Heart left ventricle (tissue), 16 donors: Measurements from ENCODE around the gene CCDC136. TPM values are rescaled to one million over a fixed set of nuclear protein-coding genes. Genes with fewer than 3 reads are reported as not detected.

Source experiments
- ATAC-seq, 4 donors: fragments of 200-7000 bp; cut with Tn5 transposase; one replicate each; pipeline ENCODE4 v1.9.1; 2020 to 2022; ENCODE audit warnings: moderate library complexity in 4 of 4, mild to moderate bottlenecking in 3 of 4, moderate number of reproducible peaks in 1 of 4
- DNase-seq, 5 donors: peaks; one replicate each; pipeline ENCODE4 v3.0.0-alpha.2; 2020
- H3K27ac ChIP-seq, 12 donors: fragments of 200-600 bp; sonication (generic) in 4 of 12; one replicate each; pipeline versions ENCODE4 v1.5.0 to v1.8.0; 2016 to 2022; ENCODE audit warnings: mild to moderate bottlenecking in 2 of 12
- H3K27me3 ChIP-seq, 9 donors: fragments of 200-600 bp; sonication (generic) in 2 of 9; one replicate each; pipeline versions ENCODE4 v1.5.1 to v1.8.0; 2016 to 2022; ENCODE audit warnings: mild to moderate bottlenecking in 3 of 9
- H3K36me3 ChIP-seq, 9 donors: fragments of 200-600 bp; sonication (generic) in 2 of 9; one replicate each; pipeline versions ENCODE4 v1.5.0 to v1.8.0; 2018 to 2022; ENCODE audit warnings: mild to moderate bottlenecking in 2 of 9
- H3K4me1 ChIP-seq, 12 donors: fragments of 200-600 bp; sonication (generic) in 4 of 12; one replicate each; pipeline versions ENCODE4 v1.5.0 to v1.8.0; 2016 to 2022; ENCODE audit warnings: mild to moderate bottlenecking in 3 of 12
- H3K4me3 ChIP-seq, 12 donors: fragments of 200-600 bp; sonication (generic) in 4 of 12; one replicate each; pipeline versions ENCODE4 v1.5.0 to v1.8.0; 2017 to 2022; ENCODE audit warnings: mild to moderate bottlenecking in 9 of 12, moderate library complexity in 4 of 12
- H3K9me3 ChIP-seq, 12 donors: fragments of 200-600 bp; sonication (generic) in 4 of 12; one replicate each; pipeline versions ENCODE4 v1.5.0 to v1.8.0; 2016 to 2022; ENCODE audit warnings: mild to moderate bottlenecking in 1 of 12
- CTCF ChIP-seq, 12 donors: fragments of 200-600 bp; sonication (generic) in 4 of 12; IDR thresholded peaks; one replicate each; pipeline versions ENCODE4 v1.5.0 to v1.8.0; 2018 to 2022; ENCODE audit warnings: antibody characterized with exemption in 12 of 12, mild to moderate bottlenecking in 5 of 12
- POLR2A ChIP-seq, 2 donors: fragments of 450-650 bp; IDR thresholded peaks; one replicate each; pipeline ENCODE4 v1.6.1; 2017; ENCODE audit warnings: antibody characterized with exemption in 2 of 2, mild to moderate bottlenecking in 2 of 2, moderate library complexity in 2 of 2
- WGBS, 4 donors: extraction: QIAGEN DNeasy Blood & Tissue Kit in 2 of 4; methylation state at CpG; one replicate each; pipeline versions ENCODE4 v1.1.5 to v1.1.7; 2013 to 2018; 5-methylcytosine and 5-hydroxymethylcytosine counted together
- intact Hi-C, 10 donors: fragments of 100-400 bp; cut with DNase I; formaldehyde crosslinking; loops; one replicate each; pipeline versions ENCODE4 v1.11.1 to v1.14.2; 2022
- polyA plus RNA-seq, 2 donors: library from polyadenylated mRNA; stranded (reverse); fragments of 200-250 nt; gene quantifications; one replicate each; pipeline ENCODE4 v1.2.3, GENCODE V29; 2013
- total RNA-seq, 9 donors: library from RNA; depleted of rRNA in 2 of 9; stranded (reverse); fragments of >200 nt in 2 of 9; fragmentation: NEBNext Ultra II Directional in 3 of 9; extraction: Animal tissue kit (Norgen Biotek cat#: 25700) in 3 of 9; gene quantifications; one replicate each; pipeline versions ENCODE4 v1.1.0 to v1.2.4, GENCODE V29; 2016 to 2023
- donor health status: ischemic (EF 13 %, LVEDD 7.1; RV severe dilation, severe dysfunction).
- donor health status: healthy with polysubstance abuse.
- donor health status: DM: no; HTN: yes; CAD: no.
- donor health status: DM: no; HTN: no; CAD: no.
- donor health status: ischemic (EF 25% LVEDD 6.9; RV normal size, moderate dysfunction).
- donor health status: ischemic (EF 25% LVEDD 5.7; RV mildly dilated, moderate dysfunction).
- donor health status: healthy.
- donor health status: DM: yes; HTN: yes; CAD: no.
- donor health status: ischemic (EF 35%, LVEDD 5.7; RV mildly dilated, moderate dysfunction).
- donor health status: nonischemic (EF 11% LVEDD 7.7; RV severe dilation, severe dysfunction).
- donor health status: DM: yes; HTN: yes; CAD: no.
- donor health status: PGD.
- donor health status: ischemic (EF 29% LVEDD 5.4; RV normal size, mild dysfunction).
- donor health status: nonischemic (EF 23%, LVEDD 6.1; RV moderate dilation, normal function).

CCDC136 gene
- total and polyA plus RNA-seq, 11 donors = 6.4 to 22.8 (median 10.4) TPM

- peaks cover 0 to 97% (median 83%) of the 10 kb centered on the region in 9 donors for H3K36me3 ChIP-seq
- H3K4me3 ChIP-seq = no peak overlapping the region
- no peaks in the 10 kb centered on the region for H3K27me3 ChIP-seq
- DNase-seq (no peak), ATAC-seq (no peak)
- TF ChIP-seq POLR2A (IDR thresholded peaks at IDR 0.05) = no peak
- no peak for TF ChIP-seq CTCF (IDR thresholded peaks at IDR 0.05)
- H3K4me1 ChIP-seq = peaks cover 0 to 26% (median 10%) of the 10 kb centered on the region in 12 donors
- intact Hi-C loops = loop anchor here in 2 of 10 donors (5.0 to 10.0 kb wide), 2 partner anchors 66 to 73 kb away; partner anchors contain the start of gene FLNC (in 1 of the 2)
- H3K9me3 ChIP-seq = no peaks in the 10 kb centered on the region
- H3K27ac ChIP-seq = peak overlapping the region in 1 of 12 donors; percentile 1
Observed at GRCh38 chr7:128759242-128759641, 32.5 kb upstream of the CCDC136 start.

- Histone ChIP-seq H3K27ac (peak overlapping the region in 1 of 12 donors; percentile 57), H3K36me3 (peaks cover 0 to 100% (median 98%) of the 10 kb centered on the region in 9 donors), H3K27me3 (no peaks in the 10 kb centered on the region), H3K9me3 (no peaks in the 10 kb centered on the region), H3K4me3 (no peak overlapping the region), H3K4me1 (peaks cover 0 to 17% (median 4%) of the 10 kb centered on the region in 12 donors)
- 68 to 76% (median 73%) methylated on average over 3 of the region's 3 CpGs for WGBS, 4 donors
- ATAC-seq (no peak), DNase-seq (no peak)
- TF ChIP-seq CTCF (IDR thresholded peaks at IDR 0.05) (no peak), POLR2A (IDR thresholded peaks at IDR 0.05) (no peak)
- intact Hi-C loops = no loop called here
Observed at GRCh38 chr7:128763541-128763940, 28.2 kb upstream of the CCDC136 start.

- intact Hi-C loops = no loop called here
- DNase-seq = no peak
- no peak overlapping the region for H3K4me3 ChIP-seq
- WGBS, 4 donors = 84 to 86% (median 85%) methylated on average over 6 of the region's 6 CpGs
- H3K27me3 ChIP-seq = no peaks in the 10 kb centered on the region
- ATAC-seq = peak; percentile 62 to 75 (median 70)
- TF ChIP-seq CTCF (IDR thresholded peaks at IDR 0.05) (no peak), POLR2A (IDR thresholded peaks at IDR 0.05) (no peak)
- H3K9me3 ChIP-seq = no peaks in the 10 kb centered on the region
- peaks cover 0 to 100% (median 98%) of the 10 kb centered on the region in 9 donors for H3K36me3 ChIP-seq
- H3K27ac ChIP-seq = peak overlapping the region in 11 of 12 donors; percentile 18 to 76 (median 42)
- H3K4me1 ChIP-seq = peaks cover 0 to 29% (median 5%) of the 10 kb centered on the region in 12 donors
Observed at GRCh38 chr7:128767475-128768110, 24.2 kb upstream of the CCDC136 start.

GRCh38 chr7:128770233-128770632 is 21.5 kb upstream of the CCDC136 start:
- intact Hi-C loops = no loop called here
- H3K9me3 ChIP-seq = no peaks in the 10 kb centered on the region
- WGBS, 4 donors = 27 to 44% (median 35%) methylated on average over 2 of the region's 2 CpGs
- no peak for DNase-seq
- H3K27ac ChIP-seq = no peak overlapping the region
- peaks cover 0 to 92% (median 82%) of the 10 kb centered on the region in 9 donors for H3K36me3 ChIP-seq
- TF ChIP-seq POLR2A (IDR thresholded peaks at IDR 0.05) (no peak), CTCF (IDR thresholded peaks at IDR 0.05) (no peak)
- ATAC-seq = no peak
- H3K27me3 ChIP-seq = no peaks in the 10 kb centered on the region
- peaks cover 0 to 29% (median 5%) of the 10 kb centered on the region in 12 donors for H3K4me1 ChIP-seq
- no peak overlapping the region for H3K4me3 ChIP-seq
